ENCODE data around the gene HNRNPA0.
A peak's percentile ranks its signal among the peaks of the same experiment; 100 is the strongest.

Gene HNRNPA0

GRCh38 chr5:137753691-137754187, 424 bp downstream of the HNRNPA0 start:
- TF ChIP-seq CTCF (IDR thresholded peaks at IDR 0.05; ENCODE audit: insufficient read depth, missing control alignments) = no peak
- DNase-seq (ENCODE audit: insufficient read length, low spot score) (no peak), FAIRE-seq (no peak)

- TF ChIP-seq CTCF (IDR thresholded peaks at IDR 0.05; ENCODE audit: insufficient read depth, missing control alignments) = no peak
- FAIRE-seq = no peak
- no peak for DNase-seq (ENCODE audit: insufficient read length, low spot score)
Observed at GRCh38 chr5:137752905-137753690, 1.1 kb downstream of the HNRNPA0 start.

GRCh38 chr5:137751869-137752491, 2.2 kb downstream of the HNRNPA0 start:
- TF ChIP-seq CTCF (IDR thresholded peaks at IDR 0.05; ENCODE audit: insufficient read depth, missing control alignments) = peak; percentile 75
- no peak for FAIRE-seq
- no peak for DNase-seq (ENCODE audit: insufficient read length, low spot score)

- FAIRE-seq (no peak), DNase-seq (ENCODE audit: insufficient read length, low spot score) (no peak)
- no peak for TF ChIP-seq CTCF (IDR thresholded peaks at IDR 0.05; ENCODE audit: insufficient read depth, missing control alignments)
Observed at GRCh38 chr5:137750436-137750835, 3.7 kb downstream of the HNRNPA0 start.

DNA sequence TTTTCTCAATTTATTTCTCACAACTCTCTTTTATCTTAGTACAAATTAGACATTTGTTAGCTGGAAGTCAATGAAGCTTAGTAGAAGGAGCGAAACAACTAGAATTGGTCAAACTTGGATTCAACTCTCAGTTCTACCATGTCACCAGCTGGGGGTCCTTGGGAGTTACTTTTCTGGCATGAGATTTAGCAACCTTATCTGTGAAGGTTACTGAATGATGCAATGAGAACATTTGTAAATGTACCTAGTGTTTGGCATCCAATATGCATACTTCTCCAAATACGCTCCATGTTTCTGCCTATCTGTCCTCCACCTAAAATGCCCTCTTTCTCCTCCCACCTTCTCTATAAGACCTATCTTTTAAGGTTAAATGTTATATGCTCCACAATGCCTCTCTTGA, 6.3 kb downstream of the HNRNPA0 start:
- no peak for DNase-seq (ENCODE audit: insufficient read length, low spot score)
- FAIRE-seq = no peak
- no peak for TF ChIP-seq CTCF (IDR thresholded peaks at IDR 0.05; ENCODE audit: insufficient read depth, missing control alignments)

GRCh38 chr5:137743031-137743640, 11.0 kb downstream of the HNRNPA0 start:
- peak; percentile 82 for FAIRE-seq
- DNase-seq (ENCODE audit: insufficient read length, low spot score) = no peak
- peak; percentile 74 for TF ChIP-seq CTCF (IDR thresholded peaks at IDR 0.05; ENCODE audit: insufficient read depth, missing control alignments)

Data from D721Med (cell line).